ENCODE data around the gene VWA5A.
"Not testable (repeated sequence)": the region's sequence is repeated elsewhere in the genome, so short reads cannot be mapped to it uniquely, and the experiment has no call there.

VWA5A gene

DNA sequence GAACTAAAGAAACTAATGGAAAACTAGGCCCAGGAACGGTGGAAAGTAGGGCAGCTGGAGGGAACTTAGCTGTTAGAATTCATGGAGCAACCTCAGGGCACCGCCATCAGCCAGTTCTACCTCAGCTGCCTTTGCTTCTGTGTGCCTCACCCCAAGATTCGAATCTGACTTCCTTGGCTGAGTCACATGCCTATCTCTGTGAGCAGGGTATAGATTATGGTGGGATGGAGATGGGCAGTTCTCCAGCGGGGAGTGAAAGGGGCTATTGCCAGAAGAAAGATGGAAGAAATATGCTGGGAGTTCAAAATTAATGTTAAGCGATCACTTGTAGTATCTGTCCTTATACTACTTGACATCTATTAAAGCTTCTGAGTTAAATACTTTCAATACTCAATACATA, 18.9 kb upstream of the VWA5A start:
- no peak for DNase-seq

DNA sequence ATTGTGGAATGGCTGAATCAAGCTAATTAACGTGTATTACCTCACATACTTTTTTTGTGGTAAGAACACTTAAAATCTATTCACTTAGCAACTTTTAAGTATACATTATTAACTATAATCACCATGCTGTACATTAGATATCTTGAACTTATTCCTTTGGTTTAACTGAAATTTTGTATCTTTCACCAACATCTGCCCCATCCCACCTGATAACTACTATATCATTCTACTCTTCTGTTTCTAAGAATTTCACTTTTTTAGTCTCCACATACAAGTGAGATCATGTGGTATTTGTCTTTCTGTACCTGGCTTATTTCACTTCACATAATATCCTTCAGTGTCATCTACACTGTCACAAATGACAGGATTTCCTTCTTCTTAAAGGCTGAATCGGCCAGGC, 17.1 kb upstream of the VWA5A start:
- DNase-seq = no peak

DNA sequence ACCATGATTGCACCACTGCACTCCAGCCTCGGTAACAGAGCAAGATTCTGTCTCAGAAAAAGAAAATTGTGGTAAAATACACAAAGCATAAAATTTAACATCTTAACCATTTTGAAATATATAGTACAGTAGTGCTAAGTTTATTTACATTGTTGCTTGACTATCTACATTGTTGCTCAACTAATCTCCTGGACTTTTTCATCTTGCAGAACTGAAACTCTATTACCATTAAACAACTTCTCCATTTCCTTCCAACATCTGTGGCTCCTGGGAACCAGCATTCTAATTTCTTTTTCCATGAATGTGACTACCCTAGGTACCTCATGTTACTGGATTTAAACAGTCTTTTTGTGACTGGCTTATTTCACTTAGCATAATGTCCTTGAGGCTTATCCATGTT, 13.5 kb upstream of the VWA5A start:
- DNase-seq = no peak

DNA sequence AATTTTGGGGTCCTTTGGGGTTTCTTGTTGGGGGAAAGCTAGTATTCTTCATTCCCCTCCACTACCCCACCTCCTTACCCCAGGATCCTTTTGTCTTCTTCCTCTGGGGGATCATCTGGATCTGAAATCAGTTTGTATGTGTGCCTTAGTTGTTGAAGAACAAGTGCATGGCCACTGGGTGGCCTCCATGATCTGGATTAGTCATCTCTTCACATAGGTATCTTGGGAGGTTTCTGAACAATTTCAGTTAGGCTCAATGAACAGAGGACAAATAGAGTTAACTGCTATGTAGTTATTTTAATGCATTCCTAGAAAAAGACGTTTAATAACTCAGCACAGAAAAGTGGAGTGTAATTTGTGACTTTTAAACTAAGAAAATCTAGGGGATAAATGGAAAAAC, 7.1 kb upstream of the VWA5A start:
- no peak for DNase-seq

DNA sequence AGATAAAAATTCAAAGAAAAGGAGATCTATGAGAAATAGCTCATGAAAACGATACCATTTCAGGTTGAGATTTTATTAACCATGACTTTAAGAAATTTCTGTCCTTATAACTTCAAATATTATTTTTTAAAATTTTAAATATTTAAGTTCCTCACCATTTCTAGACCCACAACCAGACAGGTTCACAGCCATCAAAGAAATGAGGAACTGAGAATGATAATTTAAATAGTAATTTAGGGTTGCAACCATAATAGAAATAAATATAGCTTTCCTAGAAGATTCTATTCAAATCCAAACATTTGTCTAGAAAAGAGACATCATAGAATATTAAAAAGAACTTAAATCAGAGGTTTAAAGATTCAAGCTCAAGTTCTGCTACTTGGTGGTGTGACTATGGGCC, 5.9 kb upstream of the VWA5A start:
- no peak for DNase-seq

DNA sequence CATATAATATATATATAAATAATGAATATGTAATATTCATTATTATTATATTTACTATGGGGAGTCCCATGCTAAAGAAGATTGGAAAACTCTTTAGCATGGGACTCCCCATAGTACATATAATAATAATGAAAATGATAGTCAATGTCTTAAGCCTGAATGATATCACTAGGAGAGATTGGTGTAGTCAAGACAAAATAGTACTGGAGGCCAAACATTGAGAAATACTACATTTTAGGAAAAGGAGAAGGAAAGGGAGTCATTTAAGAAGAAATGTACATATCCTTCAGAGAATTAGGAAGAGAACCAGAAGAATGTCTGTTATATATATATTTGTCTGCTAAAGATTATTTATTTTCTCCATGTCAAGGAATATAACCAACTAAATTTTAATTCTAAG, 5.0 kb upstream of the VWA5A start:
- DNase-seq = no peak

DNA sequence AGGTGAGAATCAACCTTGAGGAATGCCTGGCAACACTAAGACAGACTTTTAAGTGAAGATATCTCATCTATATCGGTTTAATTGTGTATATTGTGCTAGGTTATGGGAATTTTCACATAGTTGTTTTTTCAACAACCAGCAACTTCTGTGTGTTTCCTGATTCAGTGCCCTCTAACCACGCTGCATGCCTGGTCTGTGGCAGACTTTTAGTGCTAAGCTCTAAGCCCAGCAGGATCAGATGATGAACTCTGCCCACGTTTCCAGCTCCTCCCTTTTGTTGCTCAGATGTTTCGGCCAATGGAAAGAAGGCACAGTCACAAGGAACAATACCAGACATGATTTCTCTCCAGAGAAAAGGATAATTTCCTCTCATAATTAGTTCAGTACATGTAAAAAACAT, 1.4 kb upstream of the VWA5A start:
- no peak for DNase-seq

DNA sequence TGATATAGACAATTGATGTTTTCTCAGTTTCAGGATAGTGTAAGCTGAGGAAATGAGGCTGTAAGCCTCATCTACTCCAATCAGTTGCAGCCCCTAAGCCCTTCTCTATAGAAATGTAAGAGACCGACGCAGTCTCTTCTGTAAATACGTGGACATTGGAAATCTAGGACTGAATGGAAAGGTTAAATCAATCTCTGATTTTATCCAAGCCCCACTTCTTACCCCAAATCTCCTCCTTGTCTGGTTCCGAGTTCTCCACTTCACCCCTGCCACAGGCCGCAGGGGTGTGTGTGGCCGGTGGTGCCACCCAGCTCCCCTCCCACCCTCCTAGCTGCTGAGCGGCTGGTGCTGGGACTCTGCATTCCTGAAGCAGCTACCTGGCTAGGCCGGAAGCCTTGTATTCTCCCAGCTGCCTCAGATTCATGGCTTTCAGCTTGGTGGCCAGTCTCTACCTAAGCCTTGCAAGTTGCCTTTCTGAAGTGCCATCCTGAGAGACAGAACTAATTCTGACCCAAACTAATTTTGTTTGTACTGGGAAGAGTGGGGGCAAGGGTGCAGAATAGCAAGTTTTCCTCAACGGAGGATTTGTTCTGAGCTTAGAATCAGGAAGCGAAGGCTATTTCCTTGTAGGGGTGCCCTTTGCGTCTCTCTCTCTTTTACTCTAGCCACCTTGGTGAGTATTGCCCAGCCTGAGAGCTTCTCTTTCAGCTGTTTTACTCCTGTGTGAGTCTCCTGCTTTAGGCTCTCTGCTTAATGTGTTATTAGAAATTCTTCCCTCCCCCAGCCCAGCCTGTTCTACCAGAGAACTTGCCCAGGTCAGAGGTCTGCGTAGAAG, 749 bp downstream of the VWA5A start:
- DNase-seq = no peak

DNA sequence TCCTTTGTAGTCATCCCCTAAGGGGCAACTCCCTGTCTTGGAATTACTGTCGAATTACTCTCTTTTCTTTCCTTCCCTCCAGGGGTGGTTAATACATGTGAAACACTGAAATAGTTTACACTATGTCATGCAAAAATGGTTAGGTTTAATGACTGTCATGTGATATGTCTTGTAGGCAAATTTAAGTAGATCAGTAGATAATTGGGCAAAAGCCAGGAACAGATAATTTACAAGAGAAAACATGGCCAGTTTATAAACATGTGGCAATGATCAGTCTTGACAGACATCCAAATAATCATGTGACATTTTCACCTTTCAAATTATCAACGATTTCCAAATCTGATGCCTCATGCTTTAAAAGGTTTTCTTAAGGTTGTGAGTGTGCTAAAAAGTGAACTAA, 3.9 kb downstream of the VWA5A start:
- no peak for DNase-seq

DNA sequence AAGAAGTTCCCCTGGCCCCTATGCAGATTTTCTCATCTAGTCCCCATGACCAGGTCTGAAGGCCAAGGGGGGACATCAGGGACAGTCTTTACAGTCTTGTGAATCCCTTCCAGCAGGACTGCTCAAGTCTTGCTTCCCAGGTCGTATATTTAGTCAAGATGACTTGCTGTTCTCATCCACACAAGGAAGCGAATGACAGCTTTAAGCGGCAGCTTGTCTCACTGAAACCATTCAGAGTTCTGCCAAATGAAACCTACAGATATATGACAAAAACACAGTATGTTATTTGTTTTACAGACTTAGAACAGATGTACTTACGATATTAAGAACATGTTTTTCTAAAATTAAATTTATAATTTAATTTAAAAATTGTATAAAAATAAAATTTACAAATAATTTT, 5.6 kb downstream of the VWA5A start:
- no peak for DNase-seq

DNA sequence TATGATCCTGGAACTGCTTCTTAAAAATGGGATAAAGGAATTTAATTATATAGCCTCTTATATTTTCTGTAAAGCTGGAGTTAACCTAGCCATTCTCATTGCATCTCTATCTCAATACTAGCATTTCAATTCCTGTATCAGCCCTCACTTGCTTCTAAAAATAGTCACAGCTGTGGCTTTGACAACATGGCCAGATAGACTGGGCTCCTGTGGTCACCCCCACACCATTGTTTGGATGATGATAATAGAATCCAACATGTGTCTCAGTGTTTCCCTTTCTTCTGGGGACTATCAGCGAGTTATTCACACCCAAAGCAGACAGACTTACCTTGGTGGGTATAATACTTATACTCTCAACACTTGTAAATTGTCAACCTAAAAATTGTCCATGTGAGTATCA, 6.9 kb downstream of the VWA5A start:
- DNase-seq = no peak

DNA sequence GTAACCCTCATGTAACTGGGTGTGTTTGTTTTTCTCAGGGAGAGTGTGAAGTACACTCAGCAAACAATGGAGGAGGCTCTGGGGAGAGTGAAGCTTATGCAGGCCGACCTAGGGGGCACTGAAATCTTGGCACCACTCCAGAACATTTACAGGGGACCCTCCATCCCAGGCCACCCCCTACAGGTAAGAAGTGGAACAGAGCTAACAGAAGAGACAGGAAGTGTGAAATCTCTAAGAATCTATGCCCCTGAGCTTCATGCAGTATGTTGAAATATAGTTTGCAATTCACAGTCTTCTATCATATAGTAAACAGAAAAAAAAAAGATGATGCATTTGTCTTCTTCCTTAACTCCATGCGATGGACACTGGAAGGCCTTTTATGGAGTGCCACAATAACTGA, 8.4 kb downstream of the VWA5A start:
- DNase-seq = no peak

DNA sequence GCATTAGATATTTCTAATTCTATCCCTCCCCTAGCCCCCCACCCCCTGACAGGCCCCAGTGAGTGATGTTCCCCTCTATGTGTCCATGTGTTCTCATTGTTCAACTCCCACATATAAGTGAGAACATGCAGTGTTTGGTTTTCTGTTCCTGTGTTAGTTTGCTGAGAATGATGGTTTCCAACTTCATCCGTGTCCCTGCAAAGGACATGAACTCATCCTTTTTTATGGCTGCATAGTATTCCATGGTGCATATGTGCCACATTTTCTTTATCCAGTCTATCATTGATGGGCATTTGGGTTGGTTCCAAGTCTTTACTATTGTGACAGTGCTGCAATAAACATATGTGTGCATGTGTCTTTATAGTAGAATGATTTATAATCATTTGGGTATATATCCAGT, 11.9 kb downstream of the VWA5A start:
- DNase-seq = not testable (repeated sequence)

DNA sequence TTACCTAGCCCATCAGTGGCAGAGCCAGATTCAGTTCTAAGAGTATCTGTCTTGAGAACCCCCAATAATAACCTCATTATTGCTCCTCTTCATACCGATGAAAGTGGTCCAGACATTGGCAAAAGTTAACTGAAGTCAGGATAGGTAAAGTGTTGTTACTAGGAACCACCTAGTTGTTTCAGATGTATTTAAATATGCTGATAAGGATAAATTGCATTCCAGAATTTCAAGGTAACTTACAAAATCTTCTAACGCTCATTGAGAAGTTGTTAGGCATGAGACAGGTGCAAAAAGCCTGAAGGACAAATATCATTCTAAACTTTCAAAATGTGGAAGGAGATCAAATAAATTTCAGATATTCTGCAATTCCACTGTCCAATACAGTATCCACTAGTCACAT, 27.8 kb downstream of the VWA5A start:
- no peak for DNase-seq

DNA sequence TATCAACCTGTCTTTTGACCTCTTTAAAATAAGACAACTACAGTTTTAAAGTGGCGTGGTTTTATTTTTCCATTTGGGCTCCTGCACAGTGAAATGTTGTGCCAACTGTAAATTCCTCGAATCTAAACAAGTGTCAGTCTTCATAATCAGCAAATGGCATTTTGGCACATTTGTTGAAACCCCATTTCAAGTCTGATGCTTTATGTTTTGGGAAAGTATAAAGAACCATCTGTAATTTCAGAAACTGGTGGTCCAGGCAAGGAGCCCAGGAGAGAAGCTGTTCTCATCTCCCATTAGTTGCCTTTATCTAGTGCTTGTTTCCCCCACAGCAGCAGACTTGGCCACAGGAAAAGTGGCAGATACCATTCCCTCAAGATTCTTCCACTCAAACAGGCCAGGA, 32.7 kb downstream of the VWA5A start:
- DNase-seq = no peak

DNA sequence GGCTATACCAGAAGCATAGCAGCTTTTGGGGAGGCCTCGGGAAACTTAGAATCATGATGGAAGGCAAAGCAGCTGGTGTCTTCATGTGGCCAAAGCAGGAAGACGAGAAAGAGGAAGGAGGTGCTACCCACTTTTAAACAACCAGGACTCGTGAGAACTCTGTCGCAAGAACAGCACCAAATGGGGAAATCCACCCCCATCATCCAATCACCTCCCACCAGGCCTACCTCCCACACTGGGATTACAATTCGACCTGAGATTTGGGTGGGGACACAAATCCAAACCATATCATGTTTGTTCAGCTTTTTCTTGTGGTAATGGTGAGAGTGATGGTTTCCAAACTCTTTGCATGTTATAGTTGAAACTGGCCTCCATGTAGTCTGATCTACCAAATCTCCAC, 35.4 kb downstream of the VWA5A start:
- DNase-seq = no peak

DNA sequence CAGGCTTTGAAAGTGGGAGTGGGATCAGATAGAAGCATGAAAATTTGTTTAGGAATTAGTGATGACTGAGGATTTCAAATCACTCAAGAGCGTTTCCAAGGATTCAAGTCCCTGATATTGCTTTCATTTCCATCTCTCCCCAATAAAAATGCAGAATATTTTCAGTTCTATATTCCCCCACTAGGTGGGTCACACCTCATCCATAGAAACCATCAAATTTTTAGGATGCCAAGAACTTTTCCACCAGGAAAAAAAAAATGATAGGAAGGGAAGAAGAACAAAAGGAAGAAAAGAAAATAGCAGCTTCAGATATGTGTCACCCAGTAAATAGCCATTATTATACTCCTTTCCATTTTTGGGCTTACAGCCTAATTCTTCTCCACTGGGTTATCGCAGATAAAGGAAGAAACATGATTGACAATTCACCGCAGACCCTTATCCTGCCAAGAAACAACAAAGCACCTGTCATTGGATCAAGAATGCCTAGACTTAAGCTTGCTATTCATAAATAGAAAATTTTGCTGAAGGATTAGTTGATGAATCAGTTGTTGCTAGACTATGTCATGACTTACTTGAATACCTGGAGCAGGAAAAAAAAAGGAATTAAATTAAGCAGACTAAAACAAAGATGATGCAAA, 37.6 kb downstream of the VWA5A start:
- no peak for DNase-seq

DNA sequence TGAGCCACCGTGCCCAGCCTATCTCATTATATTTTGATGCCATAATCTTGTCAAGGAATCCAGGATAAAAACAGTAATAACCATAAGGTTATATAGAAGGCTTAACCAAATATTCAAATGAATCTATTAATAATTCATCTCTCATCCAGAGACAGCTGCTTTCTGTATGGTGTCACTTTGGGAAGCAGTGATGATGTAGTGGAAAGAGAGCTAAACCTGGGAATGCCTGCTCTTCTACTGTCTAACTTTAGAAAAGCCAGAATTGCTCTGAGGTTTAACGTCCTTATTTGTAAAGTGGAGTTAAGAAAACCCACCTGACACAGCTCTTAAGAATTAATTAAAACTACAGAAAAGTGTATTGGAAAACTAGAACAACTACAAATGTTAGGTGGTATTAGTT, 38.6 kb downstream of the VWA5A start:
- DNase-seq = no peak

DNA sequence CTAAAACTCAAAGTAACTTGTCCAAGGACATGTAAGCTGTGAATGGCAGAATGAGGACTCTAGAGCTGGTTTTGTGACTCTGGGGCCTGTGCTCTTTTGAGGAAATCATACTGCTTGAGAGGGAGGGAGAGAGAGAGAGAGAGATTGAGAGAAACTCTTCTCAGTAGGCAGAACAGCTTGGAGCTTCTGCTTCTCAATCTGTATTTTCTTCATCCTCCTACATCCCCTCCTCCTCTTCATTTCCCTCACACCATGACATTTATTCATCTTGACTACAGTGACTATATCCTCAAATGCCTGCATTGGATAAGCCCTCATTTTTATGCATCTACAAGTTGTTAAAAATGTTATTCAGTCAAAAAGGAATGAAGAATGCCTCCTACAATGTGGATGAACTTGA, 44.2 kb downstream of the VWA5A start:
- no peak for DNase-seq

DNA sequence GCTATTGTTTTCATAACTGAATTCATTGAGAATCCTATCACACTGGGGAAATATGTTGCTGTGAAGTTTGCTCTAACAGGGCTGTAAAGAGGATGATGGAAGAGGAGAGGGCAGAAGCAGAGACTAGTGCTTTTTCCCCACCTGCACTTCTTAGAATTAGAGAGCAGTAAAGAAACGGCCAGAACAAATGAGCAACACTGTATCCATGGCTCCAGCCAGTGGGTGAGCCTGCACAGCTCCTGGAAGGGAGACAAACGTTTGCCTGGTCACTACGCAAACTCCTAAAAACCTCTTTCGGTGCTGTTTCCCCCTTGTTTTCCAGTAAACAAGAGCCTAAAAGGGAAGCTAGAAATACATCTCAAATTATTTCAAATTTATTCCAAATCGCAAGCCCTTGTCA, 45.7 kb downstream of the VWA5A start:
- DNase-seq = no peak

DNA sequence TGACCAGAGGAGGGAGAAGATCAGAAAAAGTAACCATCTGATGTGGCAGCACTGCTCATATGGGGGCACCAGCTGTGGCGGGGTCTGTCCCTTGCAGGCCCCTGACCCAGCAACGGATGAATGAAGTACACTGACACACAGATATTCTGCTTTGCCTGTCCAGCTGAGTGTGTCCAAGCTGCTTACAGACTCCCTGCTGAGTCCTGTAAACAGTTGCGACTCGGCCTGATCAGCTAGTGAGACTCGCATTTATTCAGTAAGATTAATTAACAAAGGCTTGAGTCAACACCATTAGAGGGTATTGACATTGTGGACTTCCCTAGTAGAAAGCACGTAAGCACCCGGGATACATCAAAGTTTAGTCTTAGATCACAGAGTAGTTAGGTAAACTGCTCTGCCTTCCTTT, 52.6 kb downstream of the VWA5A start:
- no peak for DNase-seq

DNA sequence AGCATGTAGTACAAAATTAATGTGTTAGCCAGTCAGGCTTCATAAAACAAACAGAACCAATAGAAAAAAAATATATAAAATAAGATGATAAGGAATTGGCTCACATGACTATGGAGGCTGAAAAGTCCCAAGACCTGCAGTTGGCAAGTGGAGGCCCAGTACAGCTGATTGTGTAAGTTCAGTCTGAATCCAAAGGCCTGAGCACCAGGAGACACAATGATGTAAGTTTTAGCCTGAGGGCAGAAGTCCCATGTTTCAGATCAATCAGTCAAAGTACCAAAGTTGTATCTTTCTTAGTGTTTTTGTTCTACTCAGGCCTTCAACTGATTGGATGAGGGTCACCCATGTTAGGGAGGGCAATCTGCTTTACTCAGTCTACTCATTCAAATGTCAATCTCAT, 53.5 kb downstream of the VWA5A start:
- DNase-seq = no peak

DNA sequence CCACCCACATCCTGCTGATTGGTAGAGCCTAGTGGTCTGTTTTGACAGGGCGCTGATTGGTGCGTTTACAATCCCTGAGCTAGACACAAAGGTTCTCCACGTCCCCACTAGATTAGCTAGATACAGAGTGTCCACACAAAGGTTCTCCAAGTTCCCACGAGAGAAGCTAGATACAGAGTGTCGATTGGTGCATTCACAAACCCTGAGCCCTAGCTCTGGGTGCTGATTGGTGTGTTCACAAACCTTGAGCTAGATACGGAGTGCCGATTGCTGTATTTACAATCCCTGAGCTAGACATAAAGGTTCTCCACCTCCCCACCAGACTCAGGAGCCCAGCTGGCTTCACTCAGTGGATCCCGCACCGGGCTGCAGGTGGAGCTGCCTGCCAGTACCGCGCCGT, 55.1 kb downstream of the VWA5A start:
- not testable (repeated sequence) for DNase-seq

DNA sequence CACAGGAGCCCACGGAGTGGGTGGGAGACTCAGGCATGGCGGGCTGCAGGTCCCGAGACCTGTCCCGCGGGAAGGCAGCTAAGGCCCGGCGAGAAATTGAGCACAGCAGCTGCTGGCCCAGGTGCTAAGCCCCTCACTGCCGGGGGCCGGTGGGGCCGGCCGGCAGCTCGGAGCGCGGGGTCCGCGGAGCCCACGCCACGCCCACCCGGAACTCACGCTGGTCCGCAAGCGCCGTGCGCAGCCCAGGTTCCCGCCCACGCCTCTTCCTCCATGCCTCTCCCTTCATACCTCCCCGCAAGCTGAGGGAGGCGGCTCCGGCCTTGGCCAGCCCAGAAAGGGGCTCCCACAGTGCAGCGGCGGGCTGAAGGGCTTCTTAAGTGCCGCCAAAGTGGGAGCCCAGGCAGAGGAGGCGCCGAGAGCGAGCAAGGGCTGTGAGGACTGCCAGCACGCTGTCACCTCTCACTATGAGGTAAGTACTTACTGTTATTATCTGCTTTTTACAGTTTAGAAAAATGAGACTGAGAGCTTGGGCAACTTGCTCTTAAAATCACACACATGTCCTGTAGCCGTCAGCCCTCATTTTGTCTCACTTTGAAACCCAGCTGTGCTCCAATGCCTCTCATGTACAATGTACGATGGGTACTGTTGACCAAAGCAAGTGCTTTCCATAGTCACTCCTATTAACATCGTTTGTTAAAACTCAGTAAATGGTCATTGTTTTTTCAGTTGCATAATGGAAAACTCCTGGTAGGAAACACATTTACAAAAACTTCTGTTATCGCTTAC, 55.7 kb downstream of the VWA5A start:
- DNase-seq = no peak
